ENCODE data around the gene FMR1. TPM values are rescaled to one million over a fixed set of nuclear protein-coding genes. Genes with fewer than 3 reads are reported as not detected.
A peak's percentile ranks its signal among the peaks of the same experiment; 100 is the strongest.

Gene FMR1
- total and polyA plus RNA-seq, 9 donors: 27.1 to 65.2 (median 47.0) TPM

- no peaks in the 10 kb centered on the region for H3K36me3 ChIP-seq
- DNase-seq: peak in 2 of 5 donors; percentile 10 to 22
- TF ChIP-seq EP300 (IDR thresholded peaks at IDR 0.05) (no peak), CTCF (IDR thresholded peaks at IDR 0.05) (no peak), POLR2A (IDR thresholded peaks at IDR 0.05) (no peak)
- intact Hi-C loops (cut with DNase I): no loop called here
- H3K27ac ChIP-seq: no peak overlapping the region
- 20 to 27% (median 20%) methylated on average over 2 of the region's 2 CpGs for WGBS, 3 donors
- H3K9me3 ChIP-seq: no peaks in the 10 kb centered on the region
- H3K4me3 ChIP-seq: no peak overlapping the region
- no peaks in the 10 kb centered on the region for H3K27me3 ChIP-seq
- H3K4me1 ChIP-seq (ENCODE audit: insufficient read depth): no peaks in the 10 kb centered on the region
Observed at GRCh38 chrX:147884958-147885357, 26.8 kb upstream of the FMR1 start.

- intact Hi-C loops (cut with DNase I): no loop called here
- no peak for DNase-seq
- Histone ChIP-seq H3K4me3 (no peak overlapping the region), H3K4me1 (ENCODE audit: insufficient read depth) (peaks cover 3% of the 10 kb centered on the region), H3K27ac (no peak overlapping the region), H3K36me3 (no peaks in the 10 kb centered on the region), H3K9me3 (no peaks in the 10 kb centered on the region), H3K27me3 (no peaks in the 10 kb centered on the region)
- TF ChIP-seq CTCF (IDR thresholded peaks at IDR 0.05) (no peak), POLR2A (IDR thresholded peaks at IDR 0.05) (no peak), EP300 (IDR thresholded peaks at IDR 0.05) (no peak)
- WGBS, 3 donors: 24 to 52% (median 29%) methylated on average over 1 of the region's 1 CpG
Observed at GRCh38 chrX:147890756-147891155, 21.0 kb upstream of the FMR1 start.

- Histone ChIP-seq H3K36me3 (no peaks in the 10 kb centered on the region), H3K4me3 (no peak overlapping the region), H3K27me3 (no peaks in the 10 kb centered on the region), H3K4me1 (ENCODE audit: insufficient read depth) (peaks cover 3% of the 10 kb centered on the region), H3K27ac (no peak overlapping the region), H3K9me3 (no peaks in the 10 kb centered on the region)
- 67 to 80% (median 78%) methylated on average over 1 of the region's 1 CpG for WGBS, 3 donors
- no peak for DNase-seq
- no peak for TF ChIP-seq EP300 (IDR thresholded peaks at IDR 0.05)
- intact Hi-C loops (cut with DNase I): no loop called here
Observed at GRCh38 chrX:147891896-147892295, 19.8 kb upstream of the FMR1 start.

- DNase-seq: no peak
- Histone ChIP-seq H3K27me3 (no peaks in the 10 kb centered on the region), H3K4me1 (ENCODE audit: insufficient read depth) (peaks cover 3% of the 10 kb centered on the region), H3K36me3 (no peaks in the 10 kb centered on the region), H3K4me3 (no peak overlapping the region), H3K27ac (no peak overlapping the region), H3K9me3 (no peaks in the 10 kb centered on the region)
- TF ChIP-seq EP300 (IDR thresholded peaks at IDR 0.05): no peak
- no peak for TF ChIP-seq CTCF (IDR thresholded peaks at IDR 0.05)
- no peak for TF ChIP-seq POLR2A (IDR thresholded peaks at IDR 0.05)
- intact Hi-C loops (cut with DNase I): no loop called here
Observed at GRCh38 chrX:147893741-147894140, 18.0 kb upstream of the FMR1 start.

GRCh38 chrX:147894366-147894963, 17.3 kb upstream of the FMR1 start:
- no peaks in the 10 kb centered on the region for H3K36me3 ChIP-seq
- no peaks in the 10 kb centered on the region for H3K9me3 ChIP-seq
- H3K4me3 ChIP-seq: no peak overlapping the region
- intact Hi-C loops (cut with DNase I): no loop called here
- H3K27ac ChIP-seq: no peak overlapping the region
- TF ChIP-seq CTCF (IDR thresholded peaks at IDR 0.05) (no peak), POLR2A (IDR thresholded peaks at IDR 0.05) (no peak), EP300 (IDR thresholded peaks at IDR 0.05) (no peak)
- 21 to 33% (median 29%) methylated on average over 4 of the region's 4 CpGs for WGBS, 3 donors
- no peaks in the 10 kb centered on the region for H3K27me3 ChIP-seq
- no peak for DNase-seq
- H3K4me1 ChIP-seq (ENCODE audit: insufficient read depth): peaks cover 3% of the 10 kb centered on the region
